Vagina (tissue), 2 donors: ENCODE results near the gene RPN2.

Source experiments
- CTCF ChIP-seq, 3 experiments: fragments of 450-650 bp in 2 of 3; fragments of 200-600 bp in 1 of 3; sonication (generic) in 1 of 3; IDR thresholded peaks; one replicate each; pipeline ENCODE4 v1.5.1; 2017 to 2019; ENCODE audit warnings: antibody characterized with exemption in 3 of 3, mild to moderate bottlenecking in 2 of 3, moderate library complexity in 2 of 3
- POLR2AphosphoS5 ChIP-seq, 2 donors: sonication (generic); formaldehyde crosslinking; IDR thresholded peaks; one replicate each; pipeline ENCODE4 v1.9.0; 2017; ENCODE audit warnings: antibody characterized with exemption in 2 of 2, mild to moderate bottlenecking in 2 of 2, low read depth in 1 of 2; ENCODE audit not compliant: insufficient read depth in 1 of 2

- TF ChIP-seq POLR2AphosphoS5 (IDR thresholded peaks at IDR 0.05; ENCODE audit: insufficient read depth in 1 of 2, low read depth in 1 of 2) = no peak
- no peak for TF ChIP-seq CTCF (IDR thresholded peaks at IDR 0.05)
Observed at GRCh38 chr20:37194621-37195417, 15.7 kb downstream of the RPN2 start.
